GM19239 (cell line): ENCODE results near the gene HPCAL1.

Experiments used
- DNase-seq: peaks from one replicate; pipeline ENCODE4 v3.0.0; 2011; ENCODE audit warnings: low spot score; ENCODE audit not compliant: insufficient read length
- FAIRE-seq: peaks from 2 replicates; lab custom pipeline; 2011; peaks lifted over from hg19 to GRCh38; lab: Jason Lieb, UNC

HPCAL1 gene

DNA sequence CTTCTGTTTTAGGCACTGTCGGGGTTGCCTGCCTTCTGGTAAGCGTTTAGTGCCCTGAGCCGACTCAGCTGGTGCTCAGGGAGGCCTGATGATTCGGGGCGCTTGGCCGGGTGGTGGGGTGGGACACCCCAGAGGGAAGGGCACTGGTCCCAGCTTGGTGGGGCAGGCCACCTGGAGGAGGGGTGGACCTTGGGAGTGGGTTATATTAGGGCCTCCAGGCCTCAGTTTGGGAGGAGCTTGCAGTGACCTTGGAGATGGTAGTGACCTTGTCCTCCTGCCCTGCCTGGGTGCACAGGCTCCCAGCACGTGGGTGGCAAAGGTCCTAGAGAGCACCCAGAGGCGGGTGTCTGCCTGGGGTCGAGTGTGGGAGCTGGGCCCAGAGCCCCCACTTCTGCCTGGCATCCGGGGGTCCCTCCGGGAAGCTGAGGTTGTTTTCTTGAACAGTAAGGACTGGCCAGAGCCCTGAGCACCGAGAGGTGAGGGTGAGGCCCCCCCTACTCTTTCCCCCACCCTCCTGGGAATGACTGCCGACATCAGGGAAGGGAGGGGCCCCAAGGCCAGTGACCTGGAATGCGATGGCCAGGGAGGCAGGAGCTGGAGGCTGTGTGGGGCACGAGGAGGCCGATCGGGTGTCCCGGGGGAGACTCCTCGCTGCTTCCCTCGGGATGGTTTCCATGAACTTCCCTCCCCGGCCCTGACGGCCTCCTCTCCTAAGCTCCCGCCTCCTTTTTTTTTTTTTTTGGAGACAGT lies 61.3 kb downstream of the HPCAL1 start:
- no peak for DNase-seq
- no peak for FAIRE-seq

DNA sequence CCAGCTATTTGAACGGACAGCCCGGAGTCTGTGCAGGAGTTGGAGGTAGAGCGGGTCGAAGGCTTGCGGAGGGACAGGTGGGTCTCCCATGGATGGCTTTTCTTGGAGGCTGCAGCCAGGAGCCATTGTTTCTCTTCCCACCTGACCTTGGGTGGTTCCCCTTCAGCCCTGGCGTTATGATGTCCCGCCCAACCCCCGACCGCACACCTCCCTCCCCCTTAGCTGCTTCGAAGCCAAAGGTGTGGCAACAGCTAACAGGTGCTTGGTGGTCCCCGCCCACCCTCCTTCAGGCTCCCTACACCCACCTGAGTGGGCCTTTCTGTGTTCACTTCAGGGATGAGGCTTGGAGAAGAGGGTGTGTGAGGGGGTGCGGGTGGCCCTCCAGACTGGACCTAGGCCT lies 62.7 kb downstream of the HPCAL1 start:
- FAIRE-seq (no peak), DNase-seq (no peak)

DNA sequence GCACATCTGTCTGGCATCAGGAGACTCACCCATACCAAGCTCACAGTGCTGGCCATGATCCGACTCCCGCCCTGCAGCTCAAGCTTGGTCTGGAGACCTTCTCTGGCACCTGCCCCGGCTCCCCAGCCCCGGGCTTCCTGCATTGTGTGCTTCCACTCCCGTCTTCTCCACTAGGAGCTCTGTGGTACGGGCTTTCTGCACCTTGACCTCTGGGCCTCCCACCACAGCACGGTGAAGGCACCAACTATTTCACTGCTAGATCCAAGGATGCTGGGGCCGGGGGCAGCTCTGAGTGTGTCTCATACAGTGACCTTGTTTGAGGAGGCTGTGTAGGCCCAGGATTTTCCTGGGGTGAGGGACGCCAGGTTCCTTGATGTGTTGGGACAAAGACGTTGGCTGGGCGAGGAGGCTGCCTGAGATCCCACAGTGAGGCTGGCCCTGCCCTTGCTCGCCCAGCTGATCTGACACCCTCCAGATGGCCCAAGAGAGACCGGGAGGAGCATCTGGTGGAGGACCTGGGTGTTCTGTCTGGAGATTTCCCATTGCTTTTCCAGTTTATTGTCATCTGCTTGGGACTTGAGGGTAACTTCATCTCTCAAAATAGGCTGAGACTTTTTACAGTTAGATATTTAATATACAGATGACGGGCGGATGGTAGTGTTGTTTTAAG lies 64.0 kb downstream of the HPCAL1 start:
- no peak for DNase-seq
- FAIRE-seq: no peak

DNA sequence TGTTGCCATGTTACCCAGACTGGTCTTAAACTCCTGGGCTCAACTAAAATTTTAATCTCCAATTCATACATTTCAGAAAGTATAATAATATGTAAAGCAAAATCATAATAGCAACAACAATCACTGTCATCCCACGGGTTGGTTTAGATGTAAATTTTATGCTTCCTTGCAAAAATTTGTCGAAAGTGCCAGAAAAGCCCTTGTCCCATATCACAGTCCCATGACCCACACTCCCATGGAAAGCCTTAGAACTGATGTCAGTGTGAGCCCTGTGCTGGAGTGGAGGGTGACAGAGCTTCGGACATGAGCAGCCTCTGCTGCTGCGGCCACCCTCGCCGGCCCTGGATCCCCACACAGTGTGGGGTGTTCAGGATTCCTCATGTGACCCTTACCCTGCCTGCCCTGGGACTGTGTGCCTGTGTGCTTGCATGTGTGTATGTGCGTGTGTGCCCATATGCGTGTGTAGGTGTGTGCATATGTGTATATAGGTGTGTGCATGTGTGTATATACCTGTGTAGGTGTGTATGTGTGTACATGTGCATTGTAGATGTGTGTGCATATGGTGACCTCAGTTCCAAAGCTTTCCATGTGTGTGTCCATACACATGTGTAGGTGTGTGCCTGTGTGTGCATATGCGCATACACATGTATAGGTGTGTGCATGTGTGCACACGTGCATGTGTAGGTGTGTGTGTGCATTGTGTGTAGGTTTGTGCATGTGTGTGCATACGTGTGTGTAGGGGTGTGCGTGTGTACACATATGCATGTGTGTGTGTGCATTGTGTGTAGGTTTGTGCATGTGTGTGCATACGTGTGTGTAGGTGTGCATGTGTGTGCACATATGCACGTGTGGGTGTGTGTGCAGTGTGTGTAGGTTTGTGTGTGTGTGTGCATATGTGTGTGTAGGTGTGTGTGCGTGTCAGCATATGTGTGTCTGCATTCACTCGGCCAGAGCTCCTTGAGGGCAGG lies 65.1 kb downstream of the HPCAL1 start:
- no peak for FAIRE-seq
- DNase-seq: no peak

DNA sequence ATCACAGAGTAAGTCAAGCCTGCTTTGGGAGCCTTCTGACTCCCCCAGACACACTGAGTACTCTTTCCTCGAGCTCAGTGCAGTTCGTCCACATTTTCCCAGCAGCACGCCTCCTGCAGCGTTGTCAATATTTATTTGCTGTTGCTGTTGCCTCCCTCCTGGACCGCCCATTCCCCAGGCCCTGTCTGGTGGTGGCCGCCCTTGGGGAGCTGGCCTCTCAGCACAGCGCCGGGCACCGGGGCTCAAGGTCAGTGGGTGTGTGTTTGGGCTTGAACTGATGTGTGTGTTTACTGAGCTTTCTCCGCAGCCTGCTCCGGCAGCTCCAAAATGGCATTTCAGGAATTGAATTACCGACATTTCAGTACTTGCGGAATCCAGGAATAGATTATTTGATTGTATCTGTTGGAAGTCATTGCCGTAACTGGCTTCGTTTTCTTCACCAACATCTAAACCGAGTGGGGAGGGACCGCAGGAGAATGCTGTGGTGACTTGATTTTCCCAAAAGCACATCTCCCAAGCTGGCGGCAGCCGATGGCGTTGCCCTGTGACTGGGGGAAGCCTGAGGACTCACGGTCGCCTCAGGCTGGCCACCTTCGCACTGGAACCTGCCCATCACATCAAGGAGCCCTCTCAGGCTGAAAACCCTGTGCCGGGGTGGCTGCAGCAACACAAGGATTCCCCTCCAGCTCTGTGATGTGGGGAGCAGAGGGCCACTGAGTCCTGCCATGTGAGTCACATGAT lies 66.0 kb downstream of the HPCAL1 start:
- FAIRE-seq (no peak), DNase-seq (no peak)

DNA sequence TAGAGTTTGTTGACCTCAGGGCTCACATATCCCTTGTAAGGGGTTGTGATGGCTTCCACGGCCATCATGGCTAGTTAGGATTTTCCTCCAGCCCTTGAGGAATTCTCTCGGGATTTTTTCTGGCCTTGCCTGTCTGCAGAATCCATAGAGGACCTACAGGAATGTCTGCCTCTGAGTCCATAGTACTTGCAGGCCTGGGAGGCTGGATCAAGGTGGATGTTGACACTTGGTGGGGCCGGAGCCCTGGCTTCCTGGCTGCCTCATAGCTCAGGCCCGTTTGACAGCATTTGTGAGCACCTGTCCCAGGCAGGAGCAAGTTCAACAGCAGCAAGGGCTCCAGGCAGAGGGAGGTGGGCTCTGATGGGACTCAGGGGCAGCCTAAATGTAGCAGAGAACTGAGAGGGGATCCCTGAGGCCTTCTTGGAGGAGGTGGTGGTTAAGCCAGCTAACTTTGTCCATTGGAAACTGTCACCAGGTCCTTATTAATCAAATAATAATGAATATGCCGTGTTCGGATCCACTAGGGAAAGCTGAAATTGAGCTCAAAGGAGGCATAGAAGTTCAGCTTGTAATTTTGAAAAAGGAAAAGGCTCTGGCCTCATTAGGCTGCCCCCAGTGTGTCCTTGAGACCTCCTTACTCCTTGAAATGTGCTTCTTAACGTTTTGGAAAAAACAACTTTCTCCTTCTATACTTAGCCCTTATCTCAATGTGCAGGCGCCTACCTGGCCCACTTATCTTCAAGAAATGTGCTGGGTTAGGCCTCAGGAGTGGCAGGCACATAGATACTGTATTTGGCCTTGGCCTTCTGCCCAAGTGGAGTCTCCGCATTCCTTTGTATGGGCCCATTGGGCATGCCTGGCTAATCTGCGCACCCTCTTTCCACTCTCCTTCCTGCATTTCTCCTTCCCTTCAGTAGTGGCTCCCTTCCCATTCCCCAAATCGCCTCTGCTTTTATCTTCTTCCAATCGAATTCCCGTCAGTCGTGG lies 66.9 kb downstream of the HPCAL1 start:
- DNase-seq (no peak), FAIRE-seq (no peak)

DNA sequence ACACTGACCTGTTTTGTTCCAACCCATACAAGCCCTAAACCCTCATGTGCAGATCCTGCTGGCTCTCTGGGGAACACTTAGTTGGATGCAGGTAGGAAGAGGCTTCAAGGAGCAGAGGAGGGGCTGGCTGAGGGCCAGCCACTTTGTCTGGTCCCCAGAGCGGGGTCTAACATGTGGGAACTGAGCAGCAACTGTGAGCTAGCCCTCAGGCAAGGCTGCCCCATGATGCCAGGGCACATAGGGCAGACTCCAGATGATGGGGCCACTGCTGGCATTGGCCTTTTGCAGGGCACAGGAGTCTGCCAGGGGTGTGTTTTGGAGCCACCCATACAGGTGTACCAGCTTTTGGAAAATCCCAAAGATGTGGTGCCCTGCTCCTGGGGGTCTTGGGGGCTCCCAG lies 67.7 kb downstream of the HPCAL1 start:
- FAIRE-seq (no peak), DNase-seq (no peak)

DNA sequence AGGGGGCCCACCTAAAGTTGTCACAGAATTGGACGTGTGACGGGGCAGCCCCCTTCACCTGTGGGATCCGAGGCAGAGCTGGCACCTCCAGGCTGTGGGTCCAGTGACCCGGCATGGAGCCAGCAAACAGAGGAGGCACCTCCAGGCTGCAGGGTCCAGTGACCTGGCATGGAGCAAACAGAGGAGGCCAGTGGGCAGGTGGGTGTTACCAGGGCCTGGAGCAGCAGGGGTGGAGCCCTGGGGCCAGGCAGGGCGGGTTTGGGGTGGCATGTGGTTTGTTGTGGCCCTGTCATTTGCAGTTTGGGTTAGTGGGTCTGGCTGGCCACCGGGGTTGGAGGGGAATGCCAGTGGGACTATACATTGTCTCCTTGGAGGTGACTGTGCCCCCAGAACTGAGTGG lies 68.2 kb downstream of the HPCAL1 start:
- FAIRE-seq (no peak), DNase-seq (no peak)

DNA sequence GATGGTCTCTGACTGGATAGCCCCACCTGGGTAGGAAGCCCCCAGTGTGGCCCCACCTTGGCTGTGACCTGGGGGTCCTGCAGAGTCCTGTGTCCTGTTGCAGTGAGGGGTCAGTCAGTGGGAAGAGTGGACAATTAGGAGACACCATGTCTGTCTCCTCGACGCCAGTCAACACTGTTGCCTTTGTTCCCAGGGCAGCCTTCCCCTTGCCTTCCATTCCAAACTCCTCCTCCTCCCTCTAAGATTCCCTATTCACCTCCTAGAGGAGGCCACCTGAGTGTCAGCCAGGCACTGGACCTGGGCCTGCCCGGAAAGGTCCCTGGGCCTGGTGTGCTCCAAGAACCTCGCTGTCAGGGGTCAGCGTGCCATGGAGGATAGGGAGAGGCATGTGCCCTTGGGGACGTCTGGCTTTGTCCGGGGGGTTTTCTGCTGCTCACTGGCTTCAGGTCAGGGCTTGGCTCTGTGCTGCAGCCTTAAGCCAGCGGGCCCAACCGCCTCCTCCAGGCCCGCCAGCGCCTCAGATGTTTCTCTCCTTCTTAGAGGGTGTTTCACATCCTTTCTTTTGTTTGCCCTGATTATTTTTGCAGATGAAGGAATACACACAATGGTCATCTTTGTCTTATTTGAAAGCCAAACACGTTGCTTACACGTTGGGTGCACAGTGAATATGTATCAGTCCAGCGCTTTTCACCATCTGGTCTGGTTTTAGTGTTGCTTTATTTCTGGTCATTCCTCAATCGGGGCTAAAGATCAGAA lies 68.9 kb downstream of the HPCAL1 start:
- no peak for DNase-seq
- FAIRE-seq: no peak

DNA sequence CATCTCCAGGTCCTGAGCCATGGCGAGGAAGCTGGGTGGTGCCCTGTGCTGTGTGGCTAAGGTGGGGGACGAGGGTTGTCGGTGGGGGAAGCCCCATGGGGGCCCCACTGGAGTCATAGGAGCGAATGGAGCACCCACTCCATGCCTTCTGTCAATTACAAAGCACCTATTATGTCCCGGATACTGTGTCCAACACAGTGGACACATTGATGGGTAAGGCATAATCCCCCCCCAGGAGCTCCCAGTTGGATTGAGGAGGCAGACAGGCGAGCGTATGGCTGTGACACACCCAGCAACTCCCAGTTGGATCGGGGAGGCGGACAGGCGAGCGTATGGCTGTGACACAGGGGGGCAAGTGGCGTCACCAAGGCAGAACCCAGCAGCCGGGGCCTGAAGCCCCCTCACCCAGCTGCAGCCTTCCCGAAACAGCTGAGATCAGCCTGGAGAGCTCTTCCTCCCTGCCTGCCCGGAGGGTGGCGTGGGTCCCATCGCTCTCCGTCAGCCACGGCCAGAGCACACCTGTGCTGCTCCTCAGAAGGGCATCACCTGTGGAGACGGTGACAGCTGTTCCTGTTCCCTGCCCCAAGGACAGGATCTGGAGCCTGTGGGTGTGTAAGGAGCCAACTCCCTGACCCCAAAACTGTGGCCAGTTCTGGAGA lies 69.6 kb downstream of the HPCAL1 start:
- FAIRE-seq: no peak
- DNase-seq: no peak

DNA sequence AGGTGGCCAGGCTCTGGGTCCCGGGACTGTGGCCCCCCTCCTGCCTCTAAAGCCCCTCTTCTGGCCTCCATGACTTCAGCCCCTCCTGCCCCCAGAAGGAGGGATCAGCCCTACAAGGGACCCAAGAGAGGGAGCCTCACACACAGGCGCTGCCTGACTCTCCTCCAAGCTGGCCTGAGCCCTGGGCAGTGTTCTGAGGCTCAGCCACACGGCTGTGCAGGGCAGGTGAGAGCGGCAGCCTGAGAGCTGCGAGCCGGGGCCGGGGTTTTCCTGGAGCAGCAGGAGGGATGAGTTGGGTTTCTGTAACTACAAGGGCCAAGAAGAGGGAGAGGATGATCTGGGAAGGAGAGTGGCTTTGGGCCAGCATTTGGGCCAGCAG lies 70.1 kb downstream of the HPCAL1 start:
- FAIRE-seq (no peak), DNase-seq (no peak)

DNA sequence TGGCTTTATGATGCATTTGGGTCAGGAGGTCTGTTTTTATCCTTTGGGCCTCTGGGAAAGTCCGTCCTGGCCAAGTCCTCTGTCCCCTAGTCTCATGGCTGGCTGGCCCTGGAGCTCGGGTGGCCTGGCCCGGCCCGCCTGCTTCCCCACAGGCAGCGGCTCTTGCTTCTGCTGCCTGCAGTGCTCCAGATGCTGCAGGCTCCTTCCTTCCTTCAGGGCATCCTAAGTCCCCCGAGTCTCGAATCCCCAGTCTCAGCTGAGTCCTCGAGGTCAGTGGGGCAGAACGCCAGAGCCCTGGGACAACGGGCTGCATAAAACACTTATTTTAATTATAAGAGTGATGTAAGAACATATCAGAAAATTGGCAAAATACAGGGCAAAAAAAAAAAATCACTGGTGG lies 71.2 kb downstream of the HPCAL1 start:
- DNase-seq: no peak
- no peak for FAIRE-seq

DNA sequence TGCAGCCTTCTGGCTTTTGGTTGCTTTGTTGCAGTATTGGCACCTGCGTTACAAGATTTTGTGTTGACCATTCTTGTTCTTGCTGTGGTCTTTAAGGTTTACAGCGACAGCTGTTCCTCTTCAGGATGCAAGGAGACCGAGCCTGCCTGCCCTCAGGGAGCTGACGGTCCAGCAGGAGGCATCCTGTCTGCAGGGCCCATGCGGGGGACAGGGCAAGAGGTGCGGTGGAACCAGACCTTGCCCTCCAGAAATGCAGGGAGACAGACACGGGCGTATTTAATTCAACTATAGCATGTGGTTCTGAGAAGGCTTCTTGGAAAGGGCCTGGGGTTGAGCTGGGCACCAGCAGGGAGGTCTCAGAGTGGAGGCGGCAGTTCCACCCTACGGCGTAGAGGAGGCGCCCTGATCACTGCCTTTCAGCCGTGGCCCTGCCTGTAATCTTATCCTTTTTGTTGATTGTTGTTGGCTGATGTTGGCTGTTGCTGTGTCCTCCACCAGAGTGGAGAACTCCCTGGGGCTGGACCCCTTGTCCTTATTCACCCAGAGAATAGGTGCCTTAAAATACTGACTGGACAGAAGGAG lies 71.7 kb downstream of the HPCAL1 start:
- FAIRE-seq (no peak), DNase-seq (no peak)

DNA sequence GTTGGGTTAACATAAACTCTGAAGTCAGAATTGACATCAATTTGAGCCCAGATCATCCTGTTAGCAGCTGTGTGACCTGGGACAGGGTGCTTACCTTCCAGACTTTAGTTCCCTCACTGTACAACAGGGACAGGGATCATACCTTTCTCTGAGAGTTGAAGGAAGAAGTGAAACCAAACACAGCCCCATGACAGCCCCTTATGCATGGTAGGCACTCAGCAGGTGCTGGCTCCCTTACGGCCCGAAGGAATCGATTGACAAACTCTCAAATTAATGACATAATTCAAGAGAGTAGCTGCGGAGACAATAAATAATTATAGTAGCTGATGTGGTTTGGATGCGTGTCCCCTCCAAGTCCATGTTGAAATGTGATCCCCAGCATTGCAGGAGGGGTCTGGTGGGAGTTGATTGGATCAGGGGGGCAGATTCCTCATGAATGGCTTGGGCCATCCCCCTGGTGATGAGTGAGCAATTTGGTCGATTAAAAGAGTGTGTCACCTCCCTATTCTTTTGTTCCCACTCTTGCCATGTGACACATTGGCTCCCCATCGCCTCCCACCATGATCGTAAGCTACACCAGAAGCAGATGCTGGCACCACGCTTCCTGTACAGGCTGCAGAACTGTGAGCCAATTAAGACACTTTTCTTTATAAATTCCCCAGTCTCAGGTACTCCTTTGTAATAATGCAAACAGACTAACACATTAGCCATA lies 73.0 kb downstream of the HPCAL1 start:
- no peak for FAIRE-seq
- DNase-seq: peak; percentile 50

DNA sequence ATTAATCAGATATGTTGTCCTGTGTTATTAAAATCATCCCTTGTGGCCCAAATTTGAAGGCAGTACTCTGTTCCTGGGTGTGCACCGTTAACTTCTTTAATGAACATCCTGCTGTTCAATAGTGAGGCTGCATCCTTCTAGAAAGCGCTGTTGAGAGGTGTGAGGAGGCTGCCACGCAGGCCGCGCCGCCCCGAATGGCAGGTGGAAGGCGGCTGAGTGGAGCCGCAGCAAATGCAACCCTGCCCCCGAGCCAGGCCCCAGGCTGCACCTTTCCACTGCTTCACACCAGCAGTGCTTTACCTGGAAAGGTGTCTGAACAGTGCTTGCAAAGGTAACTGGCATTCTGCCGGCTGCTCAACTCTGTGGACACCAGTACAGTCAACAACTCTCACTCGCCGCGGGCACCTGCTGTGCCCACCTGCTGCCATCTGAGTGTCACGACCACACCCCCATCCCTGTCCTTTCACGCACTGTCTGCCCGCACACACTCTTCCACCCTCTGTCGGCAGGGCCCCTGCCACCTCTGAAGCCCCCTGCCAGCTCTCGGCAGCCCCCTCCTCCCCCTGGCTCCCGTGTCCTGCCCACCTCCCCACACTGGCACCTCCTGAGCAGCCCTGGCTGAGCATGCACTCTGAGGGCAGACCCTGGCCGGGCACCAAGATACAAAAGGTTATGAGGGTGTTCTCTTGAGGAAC lies 74.5 kb downstream of the HPCAL1 start:
- FAIRE-seq: no peak
- no peak for DNase-seq

DNA sequence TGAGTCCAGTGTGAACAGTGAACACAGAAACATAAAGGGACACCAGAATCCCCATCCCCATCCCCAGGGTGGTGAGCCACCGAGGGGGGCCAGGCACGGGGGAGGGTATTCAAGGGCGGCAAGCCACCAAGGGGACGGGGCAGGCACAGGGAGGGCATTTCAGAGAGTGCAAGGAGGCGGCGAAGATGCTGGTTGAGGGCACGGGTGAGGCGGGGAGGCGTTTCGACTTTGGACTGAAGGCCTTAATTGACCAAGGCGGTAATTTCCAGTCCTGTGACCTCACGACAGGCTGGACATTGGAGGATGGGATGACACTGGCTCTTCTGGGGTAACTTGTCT lies 75.0 kb downstream of the HPCAL1 start:
- FAIRE-seq (no peak), DNase-seq (no peak)
